Measurements from ENCODE around the gene IQSEC3.

Gene IQSEC3

DNA sequence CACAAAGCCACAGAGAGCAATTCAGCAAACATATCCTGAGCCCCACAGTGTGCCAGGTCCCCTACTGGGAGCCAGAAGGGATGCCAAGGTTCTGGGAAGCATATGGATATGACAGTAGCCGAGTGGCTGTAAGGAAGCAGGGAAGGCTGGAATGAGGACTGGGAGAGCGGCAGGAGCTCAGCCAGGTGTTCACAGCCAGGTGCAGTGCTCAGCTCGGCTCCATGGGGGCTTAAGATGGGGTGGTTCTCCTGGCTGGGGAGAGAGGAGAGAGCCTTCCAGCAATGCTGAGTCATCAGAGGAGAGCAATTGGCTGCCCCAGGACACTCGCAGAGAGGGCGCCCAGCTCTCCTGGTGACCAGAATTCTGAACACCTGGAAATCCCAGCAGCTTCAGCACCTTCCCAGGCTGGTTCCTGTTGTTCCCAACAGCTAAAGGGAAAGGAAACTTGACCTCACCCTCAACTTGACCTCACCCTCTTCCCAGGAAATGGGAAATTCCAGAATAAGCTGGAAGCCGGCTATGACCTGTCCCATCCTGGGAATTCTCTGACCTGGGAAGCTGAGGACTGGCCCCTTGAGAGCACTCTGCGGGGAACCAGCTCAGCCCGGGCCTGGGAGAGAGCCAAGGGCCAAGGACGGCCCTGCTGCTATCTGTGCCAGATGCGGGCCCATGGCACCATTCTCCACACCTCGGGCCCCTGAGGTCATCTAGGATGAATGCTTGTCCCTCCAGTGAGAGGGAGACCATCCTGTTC, 112.7 kb downstream of the IQSEC3 start:
- DNase-seq (ENCODE audit: low read depth): no peak
- H3K4me3 ChIP-seq (replicated peaks; ENCODE audit: low read depth, low read length): no peak overlapping the region
- TF ChIP-seq, protein P1, sequence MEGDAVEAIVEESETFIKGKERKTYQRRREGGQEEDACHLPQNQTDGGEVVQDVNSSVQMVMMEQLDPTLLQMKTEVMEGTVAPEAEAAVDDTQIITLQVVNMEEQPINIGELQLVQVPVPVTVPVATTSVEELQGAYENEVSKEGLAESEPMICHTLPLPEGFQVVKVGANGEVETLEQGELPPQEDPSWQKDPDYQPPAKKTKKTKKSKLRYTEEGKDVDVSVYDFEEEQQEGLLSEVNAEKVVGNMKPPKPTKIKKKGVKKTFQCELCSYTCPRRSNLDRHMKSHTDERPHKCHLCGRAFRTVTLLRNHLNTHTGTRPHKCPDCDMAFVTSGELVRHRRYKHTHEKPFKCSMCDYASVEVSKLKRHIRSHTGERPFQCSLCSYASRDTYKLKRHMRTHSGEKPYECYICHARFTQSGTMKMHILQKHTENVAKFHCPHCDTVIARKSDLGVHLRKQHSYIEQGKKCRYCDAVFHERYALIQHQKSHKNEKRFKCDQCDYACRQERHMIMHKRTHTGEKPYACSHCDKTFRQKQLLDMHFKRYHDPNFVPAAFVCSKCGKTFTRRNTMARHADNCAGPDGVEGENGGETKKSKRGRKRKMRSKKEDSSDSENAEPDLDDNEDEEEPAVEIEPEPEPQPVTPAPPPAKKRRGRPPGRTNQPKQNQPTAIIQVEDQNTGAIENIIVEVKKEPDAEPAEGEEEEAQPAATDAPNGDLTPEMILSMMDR (IDR thresholded peaks at IDR 0.05; ENCODE audit: low read length, missing control alignments): no peak

DNA sequence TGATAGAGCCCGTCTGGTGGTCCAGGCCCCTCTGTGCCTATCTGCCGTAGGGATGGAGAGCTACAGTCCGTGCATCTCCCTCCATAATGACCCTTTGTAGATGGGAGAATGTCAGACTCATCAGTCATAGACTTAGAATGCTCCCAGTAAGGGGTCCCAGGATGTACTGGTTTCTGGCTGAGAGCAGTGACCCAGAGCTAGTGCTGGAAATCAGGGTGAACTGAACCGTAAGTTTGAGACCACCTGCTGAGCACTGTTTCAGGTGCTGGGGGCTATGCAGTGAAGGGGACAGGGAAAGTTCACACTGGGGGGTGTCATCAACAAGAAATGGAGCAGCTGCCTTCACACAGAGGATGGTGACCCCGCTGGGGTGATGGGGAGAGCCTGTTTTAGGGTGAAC, 113.3 kb downstream of the IQSEC3 start:
- no peak for DNase-seq (ENCODE audit: low read depth)
- H3K4me3 ChIP-seq (replicated peaks; ENCODE audit: low read depth, low read length): no peak overlapping the region
- TF ChIP-seq, protein P1 (IDR thresholded peaks at IDR 0.05; ENCODE audit: low read length, missing control alignments): no peak

DNA sequence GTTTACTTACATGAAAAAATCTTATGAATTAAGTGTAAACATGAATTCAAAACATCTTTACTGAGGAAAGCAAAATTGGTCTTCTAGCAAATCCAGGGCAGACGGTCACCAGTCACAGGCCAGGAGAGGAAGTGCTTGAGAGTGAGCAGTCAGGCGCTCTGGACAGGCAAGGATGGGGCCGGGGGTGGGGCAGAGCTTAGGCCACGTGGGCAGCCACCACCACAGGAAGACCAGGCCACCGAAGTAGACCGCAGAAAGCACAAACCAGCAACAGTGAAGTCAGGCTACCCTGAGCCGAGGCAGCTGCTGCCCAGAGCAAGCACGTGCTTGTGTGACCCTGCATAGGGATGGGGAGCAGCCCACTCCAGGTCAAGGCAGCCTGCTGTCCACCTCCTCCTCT, 113.9 kb downstream of the IQSEC3 start:
- no peak for DNase-seq (ENCODE audit: low read depth)
- TF ChIP-seq, protein P1 (IDR thresholded peaks at IDR 0.05; ENCODE audit: low read length, missing control alignments): no peak
- H3K4me3 ChIP-seq (replicated peaks; ENCODE audit: low read depth, low read length): no peak overlapping the region

DNA sequence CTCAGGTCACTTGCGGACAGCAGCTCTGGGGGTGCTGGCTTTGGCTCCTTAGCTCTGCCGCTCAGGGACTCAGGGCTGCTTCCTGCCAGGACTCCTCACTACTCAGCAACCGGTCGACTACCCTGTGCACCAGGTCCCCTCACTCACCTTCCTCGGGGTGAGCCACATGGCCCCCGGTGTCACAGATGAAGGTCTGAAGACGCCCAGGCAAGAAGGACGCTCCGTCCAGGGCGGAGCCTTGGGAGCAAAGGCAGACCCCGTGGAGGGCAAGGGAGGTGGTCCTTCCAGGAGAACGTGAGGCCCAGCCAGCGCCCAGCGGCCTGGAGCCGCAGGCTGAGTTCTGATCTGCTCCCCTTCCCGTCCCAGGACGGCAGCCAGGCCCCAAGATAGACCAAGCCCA, 115.4 kb downstream of the IQSEC3 start:
- no peak overlapping the region for H3K4me3 ChIP-seq (replicated peaks; ENCODE audit: low read depth, low read length)
- TF ChIP-seq, protein P1 (IDR thresholded peaks at IDR 0.05; ENCODE audit: low read length, missing control alignments): no peak
- no peak for DNase-seq (ENCODE audit: low read depth)

DNA sequence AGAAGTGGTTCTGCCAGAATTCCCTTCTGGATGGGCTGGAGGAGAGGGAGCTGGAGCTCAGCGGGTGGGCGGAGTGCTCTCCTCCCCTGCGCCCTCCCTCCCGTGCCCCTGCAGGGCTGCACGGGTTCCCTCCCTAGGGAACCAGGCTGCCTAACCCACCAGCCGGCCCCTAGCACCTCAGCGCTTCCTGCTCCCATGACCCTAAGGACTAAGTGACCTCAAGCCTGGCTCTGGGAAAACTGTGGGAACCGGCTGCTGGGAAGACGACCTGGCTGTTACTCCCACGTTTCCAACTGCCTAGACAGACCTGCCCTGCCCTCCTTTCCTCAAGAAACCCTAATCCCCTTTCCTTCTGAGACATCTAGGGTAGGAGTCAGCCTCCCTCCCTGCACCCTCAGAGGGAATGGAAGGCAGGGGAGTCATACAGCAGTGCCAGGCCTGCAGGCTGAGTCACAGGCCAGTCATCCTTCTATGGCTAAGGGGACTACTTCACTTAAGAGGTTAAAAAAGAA, 115.9 kb downstream of the IQSEC3 start:
- TF ChIP-seq, protein P1 (IDR thresholded peaks at IDR 0.05; ENCODE audit: low read length, missing control alignments): no peak
- H3K4me3 ChIP-seq (replicated peaks; ENCODE audit: low read depth, low read length): no peak overlapping the region
- peak; percentile 57 for DNase-seq (ENCODE audit: low read depth)

DNA sequence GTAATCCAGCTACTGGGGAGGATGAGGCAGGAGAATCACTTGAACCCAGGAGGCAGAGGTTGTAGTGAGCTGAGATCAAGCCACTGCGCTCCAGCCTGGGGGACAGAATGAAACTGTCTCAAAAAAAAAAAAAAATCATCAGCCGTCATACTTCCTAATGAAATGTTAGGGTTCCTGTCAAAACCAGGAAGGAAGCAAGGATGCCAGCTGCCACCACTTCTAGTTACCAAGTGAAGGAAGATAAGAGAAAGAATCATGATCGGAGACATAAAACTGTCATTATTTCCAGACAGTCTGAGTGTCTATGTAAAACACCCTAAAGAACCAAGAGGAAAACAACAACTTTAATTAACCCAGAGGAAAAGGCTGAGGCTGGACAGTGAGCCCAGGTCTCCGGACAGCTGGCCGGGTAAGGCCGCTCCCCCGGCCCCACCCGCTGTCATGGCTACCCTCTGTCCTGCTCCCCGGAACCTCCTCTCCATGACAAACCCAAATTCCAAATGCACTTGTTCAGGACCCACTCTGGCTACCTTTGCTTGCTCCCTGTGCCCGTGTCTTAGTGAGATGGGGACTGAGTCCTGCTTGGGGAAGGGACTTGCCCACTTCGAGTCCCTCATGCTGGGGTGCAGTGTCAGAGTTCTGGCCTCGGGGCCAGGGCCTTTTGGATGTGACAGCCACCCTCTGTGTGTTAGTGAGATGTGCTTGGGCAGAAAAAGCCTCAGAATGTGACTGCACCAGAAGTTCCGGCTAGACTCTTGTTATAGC, 118.4 kb downstream of the IQSEC3 start:
- TF ChIP-seq, protein P1 (IDR thresholded peaks at IDR 0.05; ENCODE audit: low read length, missing control alignments): no peak
- no peak for DNase-seq (ENCODE audit: low read depth)
- H3K4me3 ChIP-seq (replicated peaks; ENCODE audit: low read depth, low read length): no peak overlapping the region
